ENCODE data around the gene TMEM131. TPM values are rescaled to one million over a fixed set of nuclear protein-coding genes. Genes with fewer than 3 reads are reported as not detected.

Gene TMEM131
- total RNA-seq, 1 donor = 45.1 TPM

DNA sequence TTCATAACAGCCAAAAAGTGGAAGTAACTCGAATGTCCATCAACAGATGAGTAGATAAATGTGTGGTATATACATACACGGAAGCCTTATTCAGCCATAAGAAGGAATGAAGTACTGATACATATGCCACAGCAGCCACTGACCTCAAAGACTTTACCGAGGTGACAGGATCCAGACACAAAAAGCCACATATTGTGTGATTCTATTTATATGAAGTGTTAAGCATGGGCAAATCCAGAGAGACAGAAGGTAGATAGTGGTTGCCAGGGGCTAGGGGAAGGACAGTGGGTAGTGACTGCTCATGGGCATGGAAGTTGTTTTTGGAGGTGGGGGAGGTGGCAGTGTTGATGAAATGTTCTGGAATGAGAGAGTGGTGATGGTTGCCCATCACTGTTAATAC lies 248.5 kb downstream of the TMEM131 start:
- H3K4me3 ChIP-seq (ENCODE audit: low read depth, low read length) = no peak overlapping the region
- no peak for DNase-seq (ENCODE audit: low read depth)
- TF ChIP-seq, protein P1, sequence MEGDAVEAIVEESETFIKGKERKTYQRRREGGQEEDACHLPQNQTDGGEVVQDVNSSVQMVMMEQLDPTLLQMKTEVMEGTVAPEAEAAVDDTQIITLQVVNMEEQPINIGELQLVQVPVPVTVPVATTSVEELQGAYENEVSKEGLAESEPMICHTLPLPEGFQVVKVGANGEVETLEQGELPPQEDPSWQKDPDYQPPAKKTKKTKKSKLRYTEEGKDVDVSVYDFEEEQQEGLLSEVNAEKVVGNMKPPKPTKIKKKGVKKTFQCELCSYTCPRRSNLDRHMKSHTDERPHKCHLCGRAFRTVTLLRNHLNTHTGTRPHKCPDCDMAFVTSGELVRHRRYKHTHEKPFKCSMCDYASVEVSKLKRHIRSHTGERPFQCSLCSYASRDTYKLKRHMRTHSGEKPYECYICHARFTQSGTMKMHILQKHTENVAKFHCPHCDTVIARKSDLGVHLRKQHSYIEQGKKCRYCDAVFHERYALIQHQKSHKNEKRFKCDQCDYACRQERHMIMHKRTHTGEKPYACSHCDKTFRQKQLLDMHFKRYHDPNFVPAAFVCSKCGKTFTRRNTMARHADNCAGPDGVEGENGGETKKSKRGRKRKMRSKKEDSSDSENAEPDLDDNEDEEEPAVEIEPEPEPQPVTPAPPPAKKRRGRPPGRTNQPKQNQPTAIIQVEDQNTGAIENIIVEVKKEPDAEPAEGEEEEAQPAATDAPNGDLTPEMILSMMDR (IDR thresholded peaks at IDR 0.05; ENCODE audit: insufficient read depth, low read length) = no peak

GRCh38 chr2:97745474-97746174 lies 250.1 kb downstream of the TMEM131 start:
- TF ChIP-seq, protein P1 (IDR thresholded peaks at IDR 0.05; ENCODE audit: insufficient read depth, low read length) = no peak
- H3K4me3 ChIP-seq (ENCODE audit: low read depth, low read length) = no peak overlapping the region
- no peak for DNase-seq (ENCODE audit: low read depth)

- H3K4me3 ChIP-seq (ENCODE audit: low read depth, low read length) = no peak overlapping the region
- TF ChIP-seq, protein P1 (IDR thresholded peaks at IDR 0.05; ENCODE audit: insufficient read depth, low read length) = no peak
- no peak for DNase-seq (ENCODE audit: low read depth)
These were observed 251.8 kb downstream of the TMEM131 start for GRCh38 chr2:97743913-97744312.

DNA sequence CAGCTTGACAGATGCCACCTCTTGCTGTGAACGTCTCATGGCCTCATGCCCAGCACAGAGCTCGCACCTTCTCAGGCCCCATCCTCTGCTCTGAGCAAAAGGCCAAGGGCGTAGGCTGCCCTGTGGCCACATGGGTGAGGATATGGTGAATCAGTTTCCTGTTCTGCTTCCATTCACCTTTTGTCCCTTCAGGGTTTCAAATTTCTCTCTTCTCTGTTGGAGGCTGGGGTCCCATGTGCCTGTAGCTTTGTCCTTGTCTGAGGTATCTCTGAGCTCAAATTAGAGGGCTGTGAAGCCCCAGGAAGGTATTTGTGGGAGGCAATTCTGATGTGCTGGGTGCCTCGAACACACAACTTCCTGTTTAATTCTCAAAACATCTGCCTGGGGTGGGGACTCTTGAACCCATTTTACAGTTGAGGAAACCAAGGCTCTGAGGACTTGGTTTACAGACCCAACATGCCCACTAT lies 253.3 kb downstream of the TMEM131 start:
- no peak overlapping the region for H3K4me3 ChIP-seq (ENCODE audit: low read depth, low read length)
- DNase-seq (ENCODE audit: low read depth) = no peak
- TF ChIP-seq, protein P1 (IDR thresholded peaks at IDR 0.05; ENCODE audit: insufficient read depth, low read length) = no peak

DNA sequence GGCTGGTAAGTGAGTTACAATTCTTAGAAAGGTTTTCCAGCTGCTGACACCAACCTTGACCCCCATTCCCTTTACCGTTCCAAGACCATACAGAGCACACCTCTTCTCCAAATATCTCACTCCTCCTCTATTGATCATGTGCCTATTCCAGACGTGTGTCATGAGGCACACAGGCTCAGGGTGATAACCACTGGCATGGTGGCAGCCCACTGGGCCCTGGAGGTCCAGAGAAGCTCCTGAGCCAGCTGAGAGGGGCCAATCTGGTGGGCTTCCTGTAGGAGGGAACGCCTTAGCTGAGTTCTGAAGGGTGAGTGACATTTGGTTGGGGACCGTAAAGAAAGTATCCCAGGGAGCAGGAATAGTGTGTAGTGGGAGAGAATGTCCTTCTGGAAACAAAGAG lies 254.1 kb downstream of the TMEM131 start:
- DNase-seq (ENCODE audit: low read depth) = no peak
- TF ChIP-seq, protein P1 (IDR thresholded peaks at IDR 0.05; ENCODE audit: insufficient read depth, low read length) = no peak
- no peak overlapping the region for H3K4me3 ChIP-seq (ENCODE audit: low read depth, low read length)

DNA sequence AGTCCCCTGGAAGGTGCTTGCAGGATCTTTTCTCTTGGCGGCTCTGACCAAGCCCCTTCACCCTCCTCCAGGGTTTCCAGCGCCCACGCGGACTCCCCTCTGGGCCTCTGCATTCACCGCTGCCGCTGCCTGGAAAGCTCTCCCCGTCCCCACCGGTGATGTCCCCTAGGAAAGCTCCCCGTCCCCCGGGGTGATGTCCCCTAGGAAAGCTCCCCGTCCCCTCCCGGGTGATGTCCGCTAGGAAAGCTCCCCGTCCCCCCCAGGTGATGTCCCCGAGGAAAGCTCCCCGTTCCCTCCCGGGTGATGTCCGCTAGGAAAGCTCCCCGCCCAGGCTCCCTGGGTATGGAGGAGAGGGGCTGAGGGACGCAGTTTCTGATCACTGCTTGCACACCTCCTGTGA lies 254.5 kb downstream of the TMEM131 start:
- TF ChIP-seq, protein P1 (IDR thresholded peaks at IDR 0.05; ENCODE audit: insufficient read depth, low read length) = no peak
- no peak for DNase-seq (ENCODE audit: low read depth)
- H3K4me3 ChIP-seq (ENCODE audit: low read depth, low read length) = no peak overlapping the region
